ENCODE data around the gene ZEB2. TPM values are rescaled to one million over a fixed set of nuclear protein-coding genes. Genes with fewer than 3 reads are reported as not detected.
A peak's percentile ranks its signal among the peaks of the same experiment; 100 is the strongest.

Gene ZEB2
- total and polyA plus RNA-seq, 5 donors from 2014 or later, result 0.23 to 18.1 (median 0.41) TPM; not detected in 1

GRCh38 chr2:144455987-144456386 is 63.9 kb downstream of the ZEB2 start:
- Histone ChIP-seq H3K27me3 (ENCODE audit: control insufficient read depth, insufficient read depth, low read length) (no peaks in the 10 kb centered on the region), H3K36me3 (ENCODE audit: control insufficient read depth, insufficient read depth, low read length) (no peaks in the 10 kb centered on the region), H3K4me3 (ENCODE audit: low read depth, low read length) (no peak overlapping the region), H3K27ac (ENCODE audit: insufficient read depth, low read length, poor library complexity, severe bottlenecking) (no peak overlapping the region), H3K4me1 (ENCODE audit: control insufficient read depth, insufficient read depth, low read length, poor library complexity, severe bottlenecking) (peaks cover 18% of the 10 kb centered on the region), H3K9me3 (ENCODE audit: control insufficient read depth in 2 of 2, low read length in 2 of 2) (no peaks in the 10 kb centered on the region)
- H3K4me1 Mint-ChIP-seq, result peaks cover 9 to 22% (median 14%) of the 10 kb centered on the region in 4 donors
- DNase-seq (no peak), ATAC-seq (ENCODE audit: low read depth in 2 of 2) (no peak)
- H3K36me3 Mint-ChIP-seq, result no peaks in the 10 kb centered on the region
- H3K4me3 Mint-ChIP-seq, result no peak overlapping the region
- H3K9me3 Mint-ChIP-seq, result no peaks in the 10 kb centered on the region
- H3K27ac Mint-ChIP-seq, result no peak overlapping the region
- H3K27me3 Mint-ChIP-seq, result peaks cover 24% of the 10 kb centered on the region

DNA sequence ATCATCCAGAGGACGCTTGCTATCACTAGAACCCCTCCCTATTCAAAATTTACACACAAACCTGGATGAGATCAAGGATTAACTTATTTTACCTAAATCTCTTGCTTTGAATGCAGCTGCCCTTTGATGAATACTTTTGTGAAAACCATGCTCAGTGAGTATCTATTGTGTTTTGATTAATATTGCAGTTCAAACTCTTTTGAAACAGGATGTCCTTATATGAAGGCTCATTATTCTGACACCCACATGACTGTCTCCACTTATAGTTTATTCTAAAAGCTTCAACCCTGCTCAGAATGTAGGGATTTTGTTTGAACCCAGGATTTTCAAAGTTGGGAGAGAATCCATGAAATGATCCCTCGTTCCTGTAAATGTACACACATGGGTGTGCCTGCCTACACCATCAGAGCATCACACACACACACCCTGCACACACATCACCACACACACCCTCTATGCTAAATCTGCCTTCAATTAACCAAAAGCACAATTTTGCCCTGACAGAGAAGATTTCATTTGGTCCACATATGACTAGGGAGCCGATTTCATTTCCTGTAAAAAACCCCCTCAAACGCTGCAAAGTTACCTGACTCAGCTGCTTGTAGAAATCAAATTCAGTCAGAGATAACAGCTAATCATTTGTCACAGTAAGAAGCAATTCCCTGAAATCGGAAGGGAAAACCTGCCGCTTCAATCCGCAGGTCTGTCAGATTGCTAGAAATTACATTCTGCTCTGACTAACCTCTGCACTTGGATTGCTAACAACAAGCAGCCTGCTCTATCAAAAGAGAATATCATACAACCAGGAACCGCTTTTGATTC is 65.2 kb downstream of the ZEB2 start:
- no peak overlapping the region for H3K27ac ChIP-seq (ENCODE audit: insufficient read depth, low read length, poor library complexity, severe bottlenecking)
- peaks cover 6 to 17% (median 13%) of the 10 kb centered on the region in 4 donors for H3K4me1 Mint-ChIP-seq
- peak; percentile 32 to 44 for ATAC-seq (ENCODE audit: low read depth in 2 of 2)

GRCh38 chr2:144453486-144454158 is 66.3 kb downstream of the ZEB2 start:
- Mint-ChIP-seq H3K36me3 (no peaks in the 10 kb centered on the region), H3K4me3 (no peak overlapping the region), H3K27me3 (peaks cover 24% of the 10 kb centered on the region), H3K4me1 (peaks cover 6 to 20% (median 8%) of the 10 kb centered on the region in 4 donors), H3K27ac (no peak overlapping the region), H3K9me3 (no peaks in the 10 kb centered on the region)
- Histone ChIP-seq H3K4me3 (ENCODE audit: low read depth, low read length) (no peak overlapping the region), H3K36me3 (ENCODE audit: control insufficient read depth, insufficient read depth, low read length) (no peaks in the 10 kb centered on the region), H3K9me3 (ENCODE audit: control insufficient read depth in 2 of 2, low read length in 2 of 2) (no peaks in the 10 kb centered on the region), H3K27me3 (ENCODE audit: control insufficient read depth, insufficient read depth, low read length) (no peaks in the 10 kb centered on the region), H3K27ac (ENCODE audit: insufficient read depth, low read length, poor library complexity, severe bottlenecking) (no peak overlapping the region), H3K4me1 (ENCODE audit: control insufficient read depth, insufficient read depth, low read length, poor library complexity, severe bottlenecking) (peaks cover 18% of the 10 kb centered on the region)
- DNase-seq, result no peak
- no peak for ATAC-seq (ENCODE audit: low read depth in 2 of 2)

More for the DNA sequence above, 65.2 kb downstream of the ZEB2 start:
- H3K36me3 ChIP-seq (ENCODE audit: control insufficient read depth, insufficient read depth, low read length), result no peaks in the 10 kb centered on the region
- H3K27me3 Mint-ChIP-seq, result peaks cover 24% of the 10 kb centered on the region
- H3K9me3 Mint-ChIP-seq, result no peaks in the 10 kb centered on the region
- H3K9me3 ChIP-seq (ENCODE audit: control insufficient read depth in 2 of 2, low read length in 2 of 2), result no peaks in the 10 kb centered on the region
- no peaks in the 10 kb centered on the region for H3K36me3 Mint-ChIP-seq
- DNase-seq, result peak in 1 of 3 donors; percentile 24
- H3K4me3 ChIP-seq (ENCODE audit: low read depth, low read length), result peak overlapping the region; percentile 39
- peaks cover 13% of the 10 kb centered on the region for H3K4me1 ChIP-seq (ENCODE audit: control insufficient read depth, insufficient read depth, low read length, poor library complexity, severe bottlenecking)
- peak overlapping the region in 1 of 3 donors; percentile 62 for H3K27ac Mint-ChIP-seq
- peak overlapping the region; percentile 3 to 68 (median 35) for H3K4me3 Mint-ChIP-seq
- no peaks in the 10 kb centered on the region for H3K27me3 ChIP-seq (ENCODE audit: control insufficient read depth, insufficient read depth, low read length)

DNA sequence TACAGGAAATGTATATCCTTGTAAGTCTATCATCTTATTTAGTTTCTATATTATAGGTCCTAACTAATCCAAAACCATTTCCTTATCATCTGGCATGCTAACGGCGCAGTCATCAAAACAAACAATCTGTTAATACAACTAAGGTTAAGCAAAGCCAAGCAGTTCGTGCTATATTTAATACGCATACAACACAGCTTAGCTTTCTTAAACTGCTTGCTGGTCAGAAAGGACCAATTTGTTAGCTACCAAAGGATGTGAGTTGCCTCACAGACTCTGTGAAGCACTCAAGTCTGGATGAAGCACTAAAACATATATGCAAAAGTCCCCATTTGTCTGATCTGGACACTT is 67.0 kb downstream of the ZEB2 start:
- no peak overlapping the region for H3K4me3 ChIP-seq (ENCODE audit: low read depth, low read length)
- H3K9me3 ChIP-seq (ENCODE audit: control insufficient read depth in 2 of 2, low read length in 2 of 2), result no peaks in the 10 kb centered on the region
- peaks cover 18% of the 10 kb centered on the region for H3K4me1 ChIP-seq (ENCODE audit: control insufficient read depth, insufficient read depth, low read length, poor library complexity, severe bottlenecking)
- no peaks in the 10 kb centered on the region for H3K27me3 ChIP-seq (ENCODE audit: control insufficient read depth, insufficient read depth, low read length)
- Mint-ChIP-seq H3K27me3 (peaks cover 24% of the 10 kb centered on the region), H3K9me3 (no peaks in the 10 kb centered on the region), H3K27ac (no peak overlapping the region), H3K4me3 (no peak overlapping the region), H3K4me1 (peaks cover 6 to 23% (median 8%) of the 10 kb centered on the region in 4 donors), H3K36me3 (no peaks in the 10 kb centered on the region)
- no peaks in the 10 kb centered on the region for H3K36me3 ChIP-seq (ENCODE audit: control insufficient read depth, insufficient read depth, low read length)
- ATAC-seq (ENCODE audit: low read depth in 2 of 2) (no peak), DNase-seq (no peak)
- no peak overlapping the region for H3K27ac ChIP-seq (ENCODE audit: insufficient read depth, low read length, poor library complexity, severe bottlenecking)

DNA sequence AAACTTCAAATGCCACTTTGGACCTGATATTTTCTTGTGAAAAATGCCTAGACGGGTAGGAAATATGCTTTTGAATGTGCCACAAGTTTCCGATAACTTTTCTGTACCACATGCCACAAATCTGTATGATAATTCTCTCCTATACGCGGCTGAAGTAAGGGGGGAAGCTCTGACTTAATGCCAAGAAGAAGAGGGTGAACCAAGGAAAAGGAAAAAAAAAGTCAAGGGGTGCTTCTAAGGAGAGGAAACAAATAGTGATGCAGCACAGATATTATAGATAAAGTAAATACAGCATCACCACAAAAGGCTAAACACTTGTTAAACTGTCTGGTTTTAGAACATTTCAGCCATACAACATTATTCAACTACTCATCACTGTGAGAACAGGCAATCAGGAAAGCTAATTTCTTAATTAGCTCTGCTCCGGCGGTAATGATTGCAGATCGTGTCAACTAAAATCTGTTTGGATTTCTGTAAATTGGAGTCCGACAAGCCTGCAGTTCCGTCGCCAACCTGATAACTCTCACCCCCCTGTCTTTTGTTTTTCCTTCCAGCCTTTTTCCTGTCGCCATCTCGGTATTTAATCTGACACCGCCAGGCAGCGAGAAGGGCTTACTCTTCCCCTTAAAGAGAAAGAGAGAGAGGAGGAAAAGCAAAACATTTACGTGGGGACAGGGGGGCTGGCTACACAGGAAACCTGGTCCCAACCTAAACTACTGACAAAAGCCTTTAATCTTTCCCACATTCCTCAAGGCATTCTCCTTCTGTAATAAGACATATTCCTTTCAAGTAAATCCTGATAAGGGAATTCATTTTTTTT is 67.5 kb downstream of the ZEB2 start:
- DNase-seq, result no peak

DNA sequence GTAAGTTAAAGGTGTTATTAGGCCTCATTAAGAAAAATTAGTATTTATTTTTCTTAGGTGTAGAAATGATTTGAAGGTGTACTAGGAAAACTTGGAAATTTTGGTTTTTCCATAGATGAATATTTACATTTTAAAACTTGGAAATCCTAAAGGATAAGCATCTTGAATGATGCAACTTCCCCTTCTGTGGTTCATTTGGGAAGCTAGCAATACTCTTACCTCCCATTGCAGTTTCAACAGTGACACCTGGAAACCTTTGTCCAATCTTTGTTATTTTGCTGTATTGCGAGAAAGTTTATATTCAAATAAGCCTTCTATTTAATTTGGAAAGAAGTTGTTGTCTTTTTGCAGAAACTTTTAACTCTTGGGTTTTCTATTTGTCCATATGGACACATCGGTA is 68.5 kb downstream of the ZEB2 start:
- no peaks in the 10 kb centered on the region for H3K36me3 ChIP-seq (ENCODE audit: control insufficient read depth, insufficient read depth, low read length)
- peaks cover 25% of the 10 kb centered on the region for H3K27me3 Mint-ChIP-seq
- no peak overlapping the region for H3K27ac ChIP-seq (ENCODE audit: insufficient read depth, low read length, poor library complexity, severe bottlenecking)
- H3K36me3 Mint-ChIP-seq, result no peaks in the 10 kb centered on the region
- no peaks in the 10 kb centered on the region for H3K9me3 Mint-ChIP-seq
- H3K27me3 ChIP-seq (ENCODE audit: control insufficient read depth, insufficient read depth, low read length), result no peaks in the 10 kb centered on the region
- no peaks in the 10 kb centered on the region for H3K9me3 ChIP-seq (ENCODE audit: control insufficient read depth in 2 of 2, low read length in 2 of 2)
- peaks cover 6 to 23% (median 8%) of the 10 kb centered on the region in 4 donors for H3K4me1 Mint-ChIP-seq
- H3K4me3 Mint-ChIP-seq, result no peak overlapping the region
- no peak overlapping the region for H3K4me3 ChIP-seq (ENCODE audit: low read depth, low read length)
- ATAC-seq (ENCODE audit: low read depth in 2 of 2) (no peak), DNase-seq (no peak)
- H3K4me1 ChIP-seq (ENCODE audit: control insufficient read depth, insufficient read depth, low read length, poor library complexity, severe bottlenecking), result peaks cover 18% of the 10 kb centered on the region
- no peak overlapping the region for H3K27ac Mint-ChIP-seq

More for the DNA sequence above, 67.5 kb downstream of the ZEB2 start:
- Histone ChIP-seq H3K4me1 (ENCODE audit: control insufficient read depth, insufficient read depth, low read length, poor library complexity, severe bottlenecking) (peaks cover 18% of the 10 kb centered on the region), H3K27me3 (ENCODE audit: control insufficient read depth, insufficient read depth, low read length) (no peaks in the 10 kb centered on the region), H3K36me3 (ENCODE audit: control insufficient read depth, insufficient read depth, low read length) (no peaks in the 10 kb centered on the region), H3K27ac (ENCODE audit: insufficient read depth, low read length, poor library complexity, severe bottlenecking) (no peak overlapping the region), H3K9me3 (ENCODE audit: control insufficient read depth in 2 of 2, low read length in 2 of 2) (no peaks in the 10 kb centered on the region), H3K4me3 (ENCODE audit: low read depth, low read length) (no peak overlapping the region)
- ATAC-seq (ENCODE audit: low read depth in 2 of 2), result no peak
- no peak overlapping the region for H3K4me3 Mint-ChIP-seq
- H3K27me3 Mint-ChIP-seq, result peaks cover 24% of the 10 kb centered on the region
- H3K9me3 Mint-ChIP-seq, result no peaks in the 10 kb centered on the region
- H3K4me1 Mint-ChIP-seq, result peaks cover 6 to 23% (median 8%) of the 10 kb centered on the region in 4 donors
- H3K36me3 Mint-ChIP-seq, result no peaks in the 10 kb centered on the region
- no peak overlapping the region for H3K27ac Mint-ChIP-seq

- DNase-seq (peak in 1 of 3 donors; percentile 14), ATAC-seq (ENCODE audit: low read depth in 2 of 2) (peak in 1 of 2 donors; percentile 22)
- Mint-ChIP-seq H3K36me3 (no peaks in the 10 kb centered on the region), H3K9me3 (no peaks in the 10 kb centered on the region), H3K4me1 (peaks cover 0 to 13% (median 0%) of the 10 kb centered on the region in 4 donors), H3K27ac (peak overlapping the region in 2 of 3 donors; percentile 32 to 47), H3K4me3 (peak overlapping the region in 2 of 4 donors; percentile 66 to 70), H3K27me3 (peaks cover 20% of the 10 kb centered on the region)
- Histone ChIP-seq H3K36me3 (ENCODE audit: control insufficient read depth, insufficient read depth, low read length) (no peaks in the 10 kb centered on the region), H3K4me1 (ENCODE audit: control insufficient read depth, insufficient read depth, low read length, poor library complexity, severe bottlenecking) (peaks cover 5% of the 10 kb centered on the region), H3K9me3 (ENCODE audit: control insufficient read depth in 2 of 2, low read length in 2 of 2) (no peaks in the 10 kb centered on the region), H3K27me3 (ENCODE audit: control insufficient read depth, insufficient read depth, low read length) (no peaks in the 10 kb centered on the region), H3K4me3 (ENCODE audit: low read depth, low read length) (peak overlapping the region; percentile 38), H3K27ac (ENCODE audit: insufficient read depth, low read length, poor library complexity, severe bottlenecking) (no peak overlapping the region)
Observed at GRCh38 chr2:144449028-144449406, 70.9 kb downstream of the ZEB2 start.
